Loucy (cell line): Measurements from ENCODE around the gene MPO.

Experiments
- EZH2phosphoT487 ChIP-seq: fragments of 200-600 bp; IDR thresholded peaks from 2 replicates; pipeline ENCODE4 v1.6.1; 2018; ENCODE audit warnings: antibody characterized with exemption, mild to moderate bottlenecking, moderate library complexity, borderline replicate concordance
- TF ChIP-seq, protein P1 (sequence below): fragments of 200-600 bp; sonication (generic); conservative IDR thresholded peaks from 2 replicates; pipeline ENCODE4 v1.5.1; 2014; ENCODE audit warnings: mild to moderate bottlenecking, antibody characterized with exemption, low read length

DNA sequence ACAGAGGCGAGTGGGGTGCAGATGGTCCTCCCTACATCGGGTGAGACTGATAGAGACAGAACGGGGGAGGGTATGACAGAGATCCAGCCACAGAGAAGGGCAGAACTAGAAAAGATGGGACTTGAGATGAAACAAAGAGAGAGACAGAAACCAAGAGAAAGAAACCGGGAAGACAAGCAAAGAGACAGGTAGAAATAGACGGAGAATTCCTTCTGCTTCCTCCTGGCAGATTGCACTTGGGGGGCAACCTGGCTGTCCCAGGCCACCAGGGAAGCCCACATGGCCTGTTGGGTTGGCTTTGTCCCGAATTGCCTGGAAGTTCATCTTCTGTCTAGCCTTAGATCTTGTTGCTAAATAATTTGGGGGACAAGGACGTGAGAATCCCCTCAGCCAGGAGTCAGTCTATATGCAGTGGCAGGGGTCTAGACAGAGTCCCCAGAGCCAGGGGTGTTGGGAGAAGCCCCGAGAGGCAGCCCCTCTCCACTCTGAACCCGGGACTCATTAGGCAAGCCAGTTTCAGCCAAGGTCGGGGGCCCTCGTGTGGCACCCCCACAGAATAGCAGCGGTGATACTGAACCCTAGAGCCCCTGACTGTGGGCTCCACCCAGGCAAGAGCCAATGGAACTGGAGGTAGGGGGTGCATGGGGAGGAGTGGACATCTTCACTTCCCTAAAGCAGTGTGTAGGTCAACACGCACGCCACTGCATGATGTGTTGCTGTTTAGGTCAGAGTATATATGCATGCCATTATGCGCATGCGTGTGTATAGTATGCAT, 48.5 kb upstream of the MPO start:
- TF ChIP-seq EZH2phosphoT487, result no peak
- TF ChIP-seq, protein P1, sequence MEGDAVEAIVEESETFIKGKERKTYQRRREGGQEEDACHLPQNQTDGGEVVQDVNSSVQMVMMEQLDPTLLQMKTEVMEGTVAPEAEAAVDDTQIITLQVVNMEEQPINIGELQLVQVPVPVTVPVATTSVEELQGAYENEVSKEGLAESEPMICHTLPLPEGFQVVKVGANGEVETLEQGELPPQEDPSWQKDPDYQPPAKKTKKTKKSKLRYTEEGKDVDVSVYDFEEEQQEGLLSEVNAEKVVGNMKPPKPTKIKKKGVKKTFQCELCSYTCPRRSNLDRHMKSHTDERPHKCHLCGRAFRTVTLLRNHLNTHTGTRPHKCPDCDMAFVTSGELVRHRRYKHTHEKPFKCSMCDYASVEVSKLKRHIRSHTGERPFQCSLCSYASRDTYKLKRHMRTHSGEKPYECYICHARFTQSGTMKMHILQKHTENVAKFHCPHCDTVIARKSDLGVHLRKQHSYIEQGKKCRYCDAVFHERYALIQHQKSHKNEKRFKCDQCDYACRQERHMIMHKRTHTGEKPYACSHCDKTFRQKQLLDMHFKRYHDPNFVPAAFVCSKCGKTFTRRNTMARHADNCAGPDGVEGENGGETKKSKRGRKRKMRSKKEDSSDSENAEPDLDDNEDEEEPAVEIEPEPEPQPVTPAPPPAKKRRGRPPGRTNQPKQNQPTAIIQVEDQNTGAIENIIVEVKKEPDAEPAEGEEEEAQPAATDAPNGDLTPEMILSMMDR, result peak; percentile 62
